Stimulated activated CD4-positive, alpha-beta T cell treated with anti-CD3 and anti-CD28 coated beads, Interleukin-2, amount 100 ng/mL, for 48 hours (primary cell): Measurements from ENCODE around the gene ECHDC3.
"Not testable (repeated sequence)": the region's sequence is repeated elsewhere in the genome, so short reads cannot be mapped to it uniquely, and the experiment has no call there.

Experiments used
- DNase-seq, 2 donors: peaks; one replicate each; pipeline ENCODE4 v3.0.0-alpha.2; 2020

The ECHDC3 gene

DNA sequence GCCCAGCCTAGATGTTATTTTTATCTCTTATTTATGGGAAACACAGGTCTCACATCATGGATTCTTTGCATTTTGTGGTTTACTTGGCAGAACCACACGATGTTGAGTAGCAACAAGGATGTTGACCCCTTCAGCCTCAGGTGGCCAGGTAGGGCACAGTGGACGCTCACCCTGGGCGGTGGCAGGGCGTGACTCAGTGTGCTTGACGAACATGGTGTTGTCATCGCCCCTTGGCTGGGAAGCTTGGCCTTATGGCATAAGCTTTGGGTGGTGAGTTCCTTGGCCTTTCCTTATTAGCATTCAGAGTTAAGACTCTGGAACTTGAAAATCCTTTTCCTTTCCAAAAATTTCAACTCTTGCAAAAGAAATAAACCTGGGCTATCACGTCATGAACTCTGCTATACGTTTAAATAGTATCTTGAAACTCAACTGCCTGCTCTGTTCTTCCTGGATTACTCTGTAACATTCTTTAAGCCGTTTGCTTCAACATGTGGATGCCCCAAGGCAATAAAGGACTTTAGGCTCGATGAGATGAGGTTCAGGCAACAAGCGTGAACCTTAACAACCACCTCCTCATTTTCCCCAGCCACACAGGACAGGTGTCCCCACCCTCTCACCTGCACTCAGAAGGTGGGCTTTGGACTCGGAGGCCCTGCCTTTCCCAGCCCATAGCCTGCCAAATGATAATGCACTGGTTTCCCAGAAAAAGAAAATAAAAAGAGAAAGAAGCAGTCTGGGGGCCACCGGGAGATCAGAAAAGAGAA, 22.5 kb upstream of the ECHDC3 start:
- DNase-seq = no peak

DNA sequence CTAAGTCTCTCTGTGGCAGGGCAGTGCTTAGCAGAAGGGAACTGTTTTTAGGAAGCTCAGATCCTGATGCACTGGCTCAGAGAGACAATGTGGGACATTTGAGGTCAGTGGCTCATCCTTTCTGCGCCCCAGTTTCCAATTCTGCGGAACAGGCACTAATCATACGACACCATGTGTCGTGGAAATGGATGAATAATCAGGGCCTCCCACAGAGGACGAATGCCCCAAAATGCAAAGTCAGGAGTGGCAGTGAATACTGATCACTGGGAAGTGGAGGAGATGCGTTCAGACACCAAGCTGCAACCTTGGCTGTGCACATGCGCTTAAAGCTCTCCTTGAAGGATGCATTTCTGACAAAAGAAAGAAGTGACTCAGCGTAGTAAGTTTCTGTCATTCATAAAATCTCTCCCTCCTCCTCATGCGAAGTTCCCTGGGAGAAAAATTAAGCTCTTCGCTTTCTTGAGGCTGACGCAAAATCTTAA, 21.9 kb upstream of the ECHDC3 start:
- no peak for DNase-seq

DNA sequence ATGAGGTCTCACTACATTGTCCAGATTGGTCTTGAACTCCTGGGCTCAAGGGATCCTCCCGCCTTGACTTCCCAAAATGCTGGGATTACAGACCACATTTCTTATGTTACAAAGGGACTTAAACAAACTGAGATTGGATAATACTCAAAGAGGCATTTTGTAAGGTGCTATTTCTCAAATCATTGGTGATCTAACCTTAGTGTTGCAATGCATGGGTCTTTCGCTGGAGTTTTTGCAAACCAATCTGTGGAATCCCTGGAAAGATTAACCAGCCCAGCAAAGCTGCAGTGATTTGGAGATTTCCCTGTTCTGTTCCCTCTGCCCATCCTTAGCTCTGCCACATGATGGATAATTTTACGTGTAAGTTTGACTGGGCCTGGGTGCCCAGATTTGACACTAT, 20.4 kb upstream of the ECHDC3 start:
- DNase-seq = no peak

DNA sequence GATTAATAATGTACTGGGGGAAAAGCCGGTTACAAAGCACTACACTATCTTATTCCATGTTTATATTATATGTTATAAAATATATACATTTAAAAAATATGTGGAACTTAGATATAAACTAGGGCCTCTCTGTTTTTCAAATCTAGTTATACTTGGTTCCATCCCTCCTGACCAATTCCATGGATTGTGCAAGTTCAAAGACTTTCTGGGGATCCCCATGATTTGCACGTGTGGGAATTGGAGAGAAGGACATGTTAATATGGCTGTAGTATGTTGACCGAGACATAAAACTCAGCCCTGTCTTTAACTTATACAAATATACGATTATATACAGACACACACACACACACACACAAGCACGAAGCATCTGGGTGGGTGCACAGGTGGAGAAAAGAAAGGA, 18.8 kb upstream of the ECHDC3 start:
- no peak for DNase-seq

DNA sequence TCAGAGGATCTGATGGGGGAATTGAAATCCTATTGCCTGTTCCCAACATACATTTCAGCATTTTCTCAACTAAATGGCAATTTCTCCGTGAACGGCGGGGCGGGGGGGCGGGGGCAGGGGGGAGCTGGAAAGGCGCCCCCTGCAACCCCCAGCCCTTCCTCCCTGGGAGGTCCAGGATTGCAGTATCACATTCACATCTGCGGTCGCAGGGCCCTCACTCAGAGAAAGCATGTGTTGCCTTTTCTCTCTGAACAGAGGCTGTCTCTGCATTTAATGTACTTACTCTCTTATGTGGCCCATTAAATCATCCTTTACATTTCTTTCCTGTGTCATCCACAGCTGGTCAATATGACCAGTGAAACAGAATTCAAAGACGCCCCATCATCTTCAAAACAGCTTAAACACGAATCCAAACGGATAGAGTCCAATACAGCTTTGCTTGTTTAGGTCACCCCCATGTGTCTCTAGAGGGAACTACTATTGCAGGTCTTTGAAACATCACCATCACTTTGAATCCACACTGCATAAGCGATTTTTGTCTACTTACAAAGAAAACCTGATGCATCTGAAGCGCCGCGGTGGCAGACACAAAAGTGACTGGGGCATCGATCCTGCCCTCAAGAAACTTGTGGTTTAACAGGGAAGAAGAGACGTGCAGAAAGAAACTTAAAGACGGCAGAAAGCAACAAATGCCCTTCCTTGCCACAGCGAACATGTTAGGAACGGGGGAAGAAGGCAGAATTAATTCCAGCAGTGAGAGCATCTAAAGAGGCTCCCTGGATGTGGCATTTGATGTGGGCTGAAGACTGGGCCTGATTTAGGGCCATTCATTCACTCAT, 17.0 kb upstream of the ECHDC3 start:
- DNase-seq = no peak

DNA sequence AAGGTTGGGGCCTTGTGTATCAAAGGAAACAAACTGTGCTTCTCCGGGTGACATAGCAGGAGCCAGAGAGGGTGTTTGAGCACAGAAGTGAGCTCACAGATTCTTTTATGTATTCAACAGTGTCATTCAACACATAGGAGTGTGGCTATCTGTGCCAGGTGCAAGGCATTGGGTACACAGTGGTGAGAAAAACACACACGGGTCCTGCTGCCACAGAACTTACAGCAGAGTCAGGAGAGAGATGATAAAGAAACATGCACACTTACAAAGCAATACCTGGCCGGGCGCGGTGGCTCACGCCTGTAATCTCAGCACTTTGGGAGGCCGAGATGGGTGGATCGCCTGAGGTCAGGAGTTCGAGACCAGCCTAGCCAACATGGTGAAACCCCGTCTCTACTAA, 16.3 kb upstream of the ECHDC3 start:
- DNase-seq = no peak

DNA sequence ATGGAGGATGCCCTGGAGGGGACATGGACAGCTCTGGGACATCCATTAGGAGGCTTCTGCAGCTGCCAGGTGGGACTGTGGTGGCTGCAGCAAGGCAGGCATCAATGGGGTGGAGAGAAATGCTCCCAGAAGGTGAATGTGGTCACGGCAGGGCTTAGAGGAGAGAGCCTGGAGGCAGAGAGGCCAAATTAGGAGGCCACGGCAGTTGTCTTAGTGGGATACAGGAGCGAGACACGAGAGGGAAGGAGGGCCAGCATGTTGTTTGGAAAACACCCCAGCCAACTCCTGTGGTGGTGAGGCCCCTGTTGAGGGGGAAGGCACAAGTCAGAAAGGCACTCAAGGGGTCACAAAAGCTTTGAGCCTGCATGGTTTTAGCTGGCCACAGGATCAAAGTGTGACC, 14.6 kb upstream of the ECHDC3 start:
- no peak for DNase-seq

DNA sequence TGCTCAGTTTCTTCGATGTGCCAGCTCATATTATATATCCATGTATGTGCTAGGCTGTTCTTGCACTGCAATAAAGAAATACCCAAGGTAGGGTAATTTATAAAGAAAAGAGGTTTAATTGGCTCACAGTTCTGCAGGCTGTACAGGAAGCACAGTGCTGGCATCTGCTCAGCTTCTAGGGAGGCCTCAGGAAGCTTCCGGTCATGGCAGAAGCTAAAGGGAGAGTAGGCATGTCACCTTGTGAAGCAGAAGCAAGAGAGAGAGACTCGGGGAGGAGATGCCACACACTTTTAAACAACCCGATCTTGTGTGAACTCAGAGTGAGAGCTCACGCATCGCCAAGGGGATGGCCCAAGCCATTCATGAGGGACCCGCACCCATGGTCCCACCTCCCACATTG, 13.8 kb upstream of the ECHDC3 start:
- DNase-seq = no peak

DNA sequence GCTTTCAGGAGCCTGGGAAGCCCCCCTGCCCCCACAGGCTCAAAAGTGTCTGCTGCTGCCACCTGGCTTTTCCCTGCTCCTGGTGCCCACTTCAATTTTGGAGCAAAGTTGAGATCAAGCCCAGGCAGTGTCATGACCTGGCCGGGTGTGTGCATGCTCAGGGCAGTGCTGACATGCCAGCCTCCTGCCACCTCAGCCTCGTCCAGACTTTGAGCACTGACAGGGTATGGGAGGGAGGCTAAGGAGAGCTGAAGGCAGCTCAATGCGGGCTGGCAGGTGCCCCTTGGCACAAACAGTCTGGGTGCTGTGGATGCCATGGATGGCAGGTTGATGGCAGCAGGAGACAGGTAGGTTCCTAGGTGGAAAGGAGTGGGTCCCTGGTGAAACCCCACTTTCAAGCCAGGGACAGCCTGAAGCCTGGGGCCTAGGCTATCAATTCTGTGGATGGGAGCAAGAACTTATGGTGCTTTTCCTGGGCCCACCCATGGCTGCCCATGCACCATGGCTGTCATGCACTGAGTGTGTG, 12.3 kb upstream of the ECHDC3 start:
- no peak for DNase-seq

DNA sequence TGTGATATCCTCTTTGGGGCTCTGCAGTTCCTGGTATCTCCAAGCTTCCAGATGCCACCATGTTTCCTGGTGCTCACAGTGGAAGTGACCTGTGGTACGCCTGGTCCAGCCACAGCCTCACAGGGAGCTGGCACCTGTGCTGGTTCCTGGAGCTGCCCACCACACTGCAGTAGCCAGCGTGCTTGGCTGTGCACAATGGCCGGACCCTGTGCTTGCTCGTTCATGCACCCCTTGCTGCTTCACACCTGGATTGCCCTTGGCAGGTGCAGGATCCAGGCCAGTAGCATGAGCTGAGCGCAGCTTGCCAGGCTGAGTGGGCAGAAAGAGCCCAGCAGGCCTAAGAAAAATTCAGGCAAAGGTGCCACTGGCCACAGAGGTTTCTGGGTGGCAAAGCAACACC, 11.4 kb upstream of the ECHDC3 start:
- DNase-seq = no peak

DNA sequence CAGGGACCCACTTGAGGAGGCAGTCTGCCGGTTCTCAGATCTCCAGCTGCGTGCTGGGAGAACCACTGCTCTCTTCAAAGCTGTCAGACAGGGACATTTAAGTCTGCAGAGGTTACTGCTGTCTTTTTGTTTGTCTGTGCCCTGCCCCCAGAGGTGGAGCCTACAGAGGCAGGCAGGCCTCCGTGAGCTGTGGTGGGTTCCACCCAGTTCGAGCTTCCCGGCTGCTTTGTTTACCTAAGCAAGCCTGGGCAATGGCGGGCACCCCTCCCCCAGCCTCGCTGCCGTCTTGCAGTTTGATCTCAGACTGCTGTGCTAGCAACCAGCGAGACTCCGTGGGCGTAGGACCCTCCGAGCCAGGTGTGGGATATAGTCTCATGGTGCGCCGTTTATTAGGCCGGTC, 5.4 kb upstream of the ECHDC3 start:
- not testable (repeated sequence) for DNase-seq

DNA sequence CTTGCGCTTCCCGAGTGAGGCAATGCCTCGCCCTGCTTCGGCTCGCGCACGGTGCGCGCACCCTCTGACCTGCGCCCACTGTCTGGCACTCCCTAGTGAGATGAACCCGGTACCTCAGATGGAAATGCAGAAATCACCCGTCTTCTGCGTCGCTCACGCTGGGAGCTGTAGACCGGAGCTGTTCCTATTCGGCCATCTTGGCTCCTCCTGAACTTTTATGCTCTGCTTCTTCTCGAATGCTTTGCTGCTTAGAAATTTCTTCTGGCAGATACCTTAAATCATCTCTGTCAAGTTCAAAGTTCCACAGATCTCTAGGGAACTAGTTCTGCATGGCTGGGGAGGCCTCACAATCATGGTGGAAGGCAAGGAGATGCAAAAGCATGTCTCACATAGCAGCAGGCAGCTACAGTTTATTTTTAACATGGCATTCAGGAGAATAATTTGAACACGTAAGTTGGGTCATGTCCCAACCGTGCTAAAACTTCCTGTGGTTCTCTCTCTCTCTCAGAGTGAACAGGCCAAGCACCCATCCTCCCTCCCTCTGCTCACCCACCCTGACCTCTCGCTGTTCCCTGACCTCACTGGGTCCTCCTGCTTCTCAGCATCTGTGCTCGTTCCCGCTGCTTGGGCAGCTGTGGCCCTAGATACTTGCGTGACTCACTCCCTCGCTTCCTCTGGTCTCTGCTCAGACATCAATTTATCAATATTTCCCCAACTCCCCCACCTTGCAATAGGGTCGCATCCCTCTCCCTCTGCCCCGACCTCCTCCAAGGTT, 4.7 kb upstream of the ECHDC3 start:
- not testable (repeated sequence) for DNase-seq

DNA sequence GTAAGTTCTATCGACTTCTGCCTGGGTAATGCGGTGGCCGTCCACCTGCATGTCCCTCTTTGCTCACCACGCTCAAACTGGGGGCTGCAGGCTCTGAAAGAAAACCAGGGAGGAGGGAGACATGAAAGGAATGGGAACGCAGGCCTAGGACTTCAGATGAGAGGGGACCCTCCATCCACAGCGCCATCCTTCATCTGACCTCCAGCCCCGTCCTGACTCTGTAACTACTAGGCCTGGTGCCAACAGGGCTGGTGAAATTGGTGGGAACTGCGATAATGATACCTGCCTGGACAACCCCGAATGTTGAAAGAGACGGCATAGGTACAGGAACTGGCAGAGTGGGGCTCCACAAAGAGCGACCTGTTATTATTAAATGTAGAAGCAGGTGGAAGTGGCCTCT, 1.3 kb upstream of the ECHDC3 start:
- no peak for DNase-seq

DNA sequence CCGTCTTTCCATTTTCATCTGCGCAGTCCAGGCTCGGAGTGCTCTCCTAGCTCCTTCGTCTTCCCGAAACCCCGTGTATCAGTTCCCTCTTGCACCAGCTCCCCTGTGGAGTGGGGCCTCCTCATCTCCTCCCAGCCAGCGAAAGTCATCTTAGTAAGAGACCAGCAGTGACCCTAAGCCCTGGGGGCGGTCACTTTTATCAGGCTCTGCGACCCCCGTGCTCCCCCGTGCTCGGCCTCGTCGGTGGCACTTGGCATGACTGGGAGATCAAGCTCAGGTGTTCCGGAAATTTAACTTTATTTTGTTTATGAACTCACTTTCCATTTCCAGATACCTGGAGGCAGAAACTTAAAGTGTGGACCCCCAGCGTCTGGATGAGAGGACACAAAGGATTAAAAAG, 574 bp upstream of the ECHDC3 start:
- no peak for DNase-seq

DNA sequence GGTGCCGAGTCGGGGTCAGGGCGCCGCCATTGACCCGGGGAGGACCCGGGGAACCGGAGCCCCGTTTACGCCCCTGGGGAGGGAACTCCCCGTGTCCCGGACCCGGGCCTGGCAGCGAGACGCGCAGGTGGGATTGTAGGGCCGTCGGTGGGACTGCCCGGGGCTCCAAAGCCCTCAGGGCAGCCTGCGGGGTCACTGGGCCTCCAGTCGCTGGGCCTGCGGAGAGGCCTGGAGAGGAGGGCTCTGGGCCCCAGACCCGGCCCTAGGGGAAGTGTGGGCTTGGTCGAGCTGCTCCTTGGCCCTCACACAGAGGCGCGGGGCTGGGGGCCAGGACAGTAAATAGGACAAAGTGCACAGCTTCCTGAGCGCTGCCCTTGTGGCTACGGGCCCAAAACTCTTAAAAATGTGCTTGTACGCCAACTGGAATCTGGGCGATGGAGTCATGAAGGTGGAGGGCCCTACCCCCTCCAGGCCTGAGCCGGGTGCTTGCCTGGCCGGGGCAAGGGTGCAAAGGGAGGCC, 657 bp downstream of the ECHDC3 start:
- no peak for DNase-seq

DNA sequence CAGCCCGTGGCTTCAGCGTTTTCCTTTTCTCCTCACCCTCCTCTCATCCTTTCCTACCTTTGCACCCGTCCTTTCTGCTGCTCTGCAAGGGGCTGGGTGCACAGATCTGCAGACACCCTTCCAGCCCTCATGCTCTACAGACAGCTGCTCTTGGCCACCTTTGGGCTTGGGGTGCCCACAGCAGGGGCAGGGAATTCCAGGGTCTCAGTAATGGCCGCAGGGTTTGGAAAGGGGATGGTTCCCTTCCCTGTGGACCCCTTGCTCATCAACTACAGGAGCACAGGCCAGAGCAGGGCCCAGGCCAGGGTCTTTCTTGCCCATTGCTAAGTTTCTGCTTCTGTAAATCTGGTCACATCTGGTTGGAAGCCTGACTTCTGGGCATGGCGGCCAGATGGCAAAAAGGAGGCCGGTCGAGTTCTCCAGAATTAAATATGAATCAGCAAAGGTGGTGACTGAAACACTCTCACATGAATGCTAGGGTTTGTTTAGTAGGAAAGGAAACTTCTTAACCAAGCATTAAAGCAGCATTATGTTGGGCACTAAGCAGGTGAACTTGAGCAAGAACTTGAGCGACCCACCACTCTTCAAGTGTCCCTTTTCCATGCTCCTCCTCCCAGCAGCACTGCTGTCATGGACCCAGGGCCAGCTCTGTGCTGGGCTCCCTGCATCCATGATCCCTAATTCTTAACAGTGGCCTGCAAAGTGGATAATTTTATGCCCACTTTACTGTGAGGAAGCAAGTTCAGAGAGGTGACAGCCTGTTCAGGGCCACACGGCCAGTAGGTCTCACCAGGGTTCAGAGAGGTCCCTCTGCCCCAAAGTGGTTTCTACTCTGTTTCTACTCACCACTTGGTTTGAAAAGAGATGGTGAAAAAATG, 1.5 kb downstream of the ECHDC3 start:
- DNase-seq = no peak

DNA sequence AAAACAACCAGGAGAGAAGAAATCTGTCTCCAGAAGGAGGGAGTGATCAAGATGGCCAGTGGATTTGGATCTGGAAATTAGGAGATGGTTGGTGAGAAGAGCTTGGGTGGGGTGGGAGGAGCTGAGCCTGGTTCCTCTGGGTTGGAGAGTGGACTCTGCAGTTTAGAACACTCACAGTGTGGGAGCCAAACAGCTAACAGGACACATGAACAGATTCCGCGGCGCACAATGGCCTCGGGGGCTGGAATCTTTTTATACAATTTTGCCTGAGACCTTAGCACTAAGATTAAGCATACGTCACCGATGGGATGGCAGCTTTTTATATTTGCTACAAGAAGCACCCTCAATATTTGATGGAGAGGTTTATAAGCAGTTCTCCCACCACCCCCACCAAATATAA, 2.9 kb downstream of the ECHDC3 start:
- DNase-seq = no peak

DNA sequence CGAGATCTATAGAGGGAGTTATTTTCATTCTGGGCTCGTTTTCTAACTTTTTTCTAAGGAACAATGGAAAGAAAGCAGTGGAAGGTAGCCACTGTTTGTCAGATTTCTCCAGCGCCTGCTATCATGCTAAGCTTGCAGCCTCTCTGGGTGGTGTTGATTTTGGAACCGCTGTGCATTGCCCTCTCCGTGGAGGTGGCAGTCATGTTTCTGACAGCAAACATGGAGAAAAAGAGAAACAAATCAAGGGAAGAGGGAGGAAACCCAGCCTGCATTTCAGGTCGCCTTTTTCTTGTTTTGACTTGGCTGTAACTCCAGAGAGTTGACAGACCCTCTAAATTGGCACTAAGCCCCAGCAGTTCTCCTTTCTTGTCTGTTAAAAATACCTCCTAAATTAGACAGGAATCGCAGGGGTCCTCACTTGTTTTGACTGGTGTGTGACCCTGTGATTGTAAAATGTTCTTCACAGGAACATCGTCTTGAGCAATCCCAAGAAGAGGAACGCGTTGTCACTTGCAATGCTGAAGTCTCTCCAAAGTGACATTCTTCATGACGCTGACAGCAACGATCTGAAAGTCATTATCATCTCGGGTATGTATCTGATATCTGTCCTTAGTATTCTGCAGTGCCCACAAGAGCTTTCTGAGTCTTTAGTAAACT, 4.8 kb downstream of the ECHDC3 start:
- DNase-seq = no peak

DNA sequence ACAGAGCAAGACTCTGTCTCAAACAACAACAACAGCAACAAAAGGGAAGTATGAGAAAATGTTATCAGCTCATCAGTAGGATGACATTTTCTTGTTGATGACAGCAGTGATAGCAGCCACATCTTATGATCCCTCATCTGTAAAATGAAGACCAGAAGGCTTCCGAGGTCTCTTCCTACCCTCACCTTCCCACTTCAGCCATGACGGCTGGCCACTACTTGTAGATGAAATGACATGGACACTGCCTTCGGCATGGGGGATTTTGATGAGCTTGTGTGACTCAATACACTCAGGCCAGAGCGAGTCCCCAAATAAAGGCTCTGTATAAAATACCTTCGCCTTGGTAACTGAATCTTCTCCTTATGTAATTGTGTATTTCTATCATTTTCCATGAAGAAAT, 6.7 kb downstream of the ECHDC3 start:
- DNase-seq = no peak

DNA sequence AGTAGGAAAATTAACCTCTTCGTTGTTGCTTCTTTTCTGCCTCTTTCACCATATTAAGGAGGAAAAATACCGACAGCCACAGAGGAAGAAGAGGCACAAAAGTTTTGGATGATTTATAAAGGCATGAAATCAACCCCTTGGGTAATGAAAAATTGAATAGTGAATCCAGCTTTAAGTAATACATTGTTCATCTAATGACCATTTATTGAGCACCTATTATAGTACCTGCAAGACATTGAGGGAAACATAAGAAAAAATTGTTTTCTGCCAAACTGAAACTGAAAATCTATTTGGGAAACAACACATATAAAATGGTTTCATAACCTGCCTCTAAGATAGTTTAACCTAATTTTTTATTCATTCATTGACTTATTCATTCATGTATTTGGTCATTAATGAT, 8.2 kb downstream of the ECHDC3 start:
- no peak for DNase-seq

DNA sequence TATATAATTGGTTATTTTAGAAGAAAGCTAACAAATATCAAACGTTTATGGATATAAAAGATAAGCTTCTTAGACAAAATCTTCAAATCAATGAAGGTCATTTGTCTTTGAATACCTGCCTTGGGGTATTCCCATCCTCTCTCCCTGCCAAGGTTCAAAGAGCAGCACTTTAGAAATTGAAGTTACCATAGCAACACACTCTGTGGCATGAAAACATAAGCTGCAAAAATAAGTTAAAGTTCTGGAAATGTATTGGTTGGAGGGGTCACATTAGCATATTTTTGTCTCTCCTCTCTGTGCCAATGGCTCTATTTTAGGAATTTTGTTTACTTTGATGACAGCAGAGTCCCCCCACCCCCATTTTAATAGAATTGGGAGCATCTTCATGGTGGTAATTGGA, 12.0 kb downstream of the ECHDC3 start:
- DNase-seq = no peak
